GM19328 (cell line): ENCODE measurements around the gene NAPEPLD.
"Not testable (repeated sequence)": the region's sequence is repeated elsewhere in the genome, so short reads cannot be mapped to it uniquely, and the experiment has no call there.

Source experiments
- ATAC-seq: cut with Tn5 transposase; IDR thresholded peaks from one replicate; pipeline ENCODE4 v1.9.1; 2021; ENCODE audit warnings: mild to moderate bottlenecking, moderate library complexity; ENCODE audit not compliant: unreplicated experiment

NAPEPLD gene

DNA sequence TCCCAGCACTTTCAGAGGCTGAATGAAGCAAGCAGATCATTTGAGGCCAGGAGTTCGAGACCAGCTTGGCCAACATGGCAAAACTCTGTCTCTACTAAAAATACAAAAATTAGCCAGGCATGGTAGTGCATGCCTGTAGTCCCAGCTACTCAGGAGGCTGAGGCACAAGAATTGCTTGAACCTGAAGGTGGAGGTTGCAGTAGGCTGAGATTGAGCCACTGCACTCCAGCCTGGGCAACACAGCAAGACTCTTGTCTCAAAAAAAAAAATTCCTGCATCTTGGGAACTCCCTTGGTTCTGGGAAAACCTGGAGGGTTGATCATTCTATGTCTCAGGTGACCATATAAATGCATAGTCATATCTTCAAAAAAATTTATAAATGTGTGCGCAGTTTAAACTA, 4.1 kb downstream of the NAPEPLD start:
- not testable (repeated sequence) for ATAC-seq

DNA sequence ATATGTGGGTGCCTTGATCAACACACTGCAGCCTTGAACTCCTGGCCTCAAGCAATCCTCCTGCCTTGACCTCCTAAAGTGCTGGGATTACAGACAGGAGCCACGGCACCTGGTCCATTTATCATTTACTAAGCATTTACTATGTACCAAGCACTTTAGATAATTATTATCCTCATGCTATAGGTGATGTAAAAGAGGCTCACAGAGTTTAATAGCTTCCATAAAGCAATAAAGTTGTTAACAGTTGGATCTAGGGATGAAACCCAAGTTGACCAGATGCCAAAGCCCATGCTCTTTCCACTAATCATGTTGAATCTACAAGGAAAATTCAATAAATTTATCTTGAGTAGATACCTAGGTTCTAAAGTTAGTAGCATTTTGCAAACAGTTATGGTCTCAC, 5.0 kb downstream of the NAPEPLD start:
- no peak for ATAC-seq

DNA sequence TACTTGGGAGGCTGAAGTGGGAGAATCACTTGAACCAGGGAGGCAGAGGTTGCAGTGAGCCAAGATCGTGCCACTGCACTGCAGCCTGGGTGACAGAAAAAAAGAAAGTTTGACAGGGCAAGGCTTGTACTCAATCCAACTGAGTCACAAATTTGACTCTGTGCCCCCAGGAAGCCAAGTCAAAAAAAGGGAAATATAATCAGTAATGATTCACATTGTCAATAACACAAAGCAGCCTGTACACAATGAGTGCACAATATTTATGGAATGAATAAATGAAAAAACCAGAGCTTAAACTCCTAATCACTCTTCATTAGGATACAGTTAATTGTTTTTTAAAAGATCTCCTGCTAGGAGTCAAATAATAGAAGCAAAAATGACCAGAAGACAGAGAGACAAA, 6.4 kb downstream of the NAPEPLD start:
- no peak for ATAC-seq

DNA sequence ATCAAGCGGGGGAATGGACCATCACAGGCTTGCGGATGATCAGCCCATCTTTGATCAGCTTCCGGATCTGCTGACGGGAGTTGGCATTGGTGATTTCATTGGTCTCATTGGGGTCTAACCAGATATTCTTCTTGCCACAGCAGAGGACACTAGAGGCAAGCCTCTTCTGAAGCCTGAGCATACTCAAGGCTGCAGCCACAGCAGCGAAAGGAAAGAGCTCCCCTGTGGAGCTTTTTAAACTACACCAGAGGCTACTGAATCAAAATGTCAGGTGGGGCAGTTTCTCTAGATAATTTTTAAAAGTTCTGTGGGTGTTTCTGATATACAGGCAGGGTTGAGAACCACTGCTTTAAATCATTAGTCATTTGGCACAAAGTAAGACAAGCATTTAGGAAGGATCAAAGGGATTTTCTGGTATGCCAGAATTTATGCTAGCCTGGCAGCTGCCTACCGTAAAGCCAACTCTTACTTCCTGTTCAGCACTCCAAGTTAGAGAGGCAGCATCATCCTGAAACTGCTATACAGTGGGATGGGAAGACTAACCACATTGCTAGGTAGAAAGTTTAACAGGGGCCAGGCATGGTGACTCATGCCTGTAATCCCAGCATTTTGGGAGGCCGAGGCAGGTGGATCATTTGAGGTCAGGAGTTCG, 7.0 kb downstream of the NAPEPLD start:
- no peak for ATAC-seq

DNA sequence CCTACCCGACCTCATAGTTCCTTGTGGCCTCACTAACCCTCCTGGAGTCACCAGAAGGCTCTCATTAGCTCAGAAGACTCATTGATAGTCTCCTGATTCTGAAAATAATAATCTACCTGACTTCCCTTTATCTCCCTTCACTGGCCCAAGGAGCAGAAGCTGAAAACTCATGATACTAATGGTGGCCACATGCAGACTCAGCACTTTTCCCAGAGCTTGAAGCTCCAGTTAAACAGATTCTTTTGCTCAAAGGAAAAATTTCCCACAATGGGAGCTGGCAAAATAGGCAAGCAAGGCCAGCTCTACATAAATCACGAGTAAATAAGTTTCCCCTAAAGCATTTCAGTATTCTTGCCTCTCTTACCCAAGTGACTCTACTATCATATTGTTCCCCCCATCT, 8.2 kb downstream of the NAPEPLD start:
- no peak for ATAC-seq

DNA sequence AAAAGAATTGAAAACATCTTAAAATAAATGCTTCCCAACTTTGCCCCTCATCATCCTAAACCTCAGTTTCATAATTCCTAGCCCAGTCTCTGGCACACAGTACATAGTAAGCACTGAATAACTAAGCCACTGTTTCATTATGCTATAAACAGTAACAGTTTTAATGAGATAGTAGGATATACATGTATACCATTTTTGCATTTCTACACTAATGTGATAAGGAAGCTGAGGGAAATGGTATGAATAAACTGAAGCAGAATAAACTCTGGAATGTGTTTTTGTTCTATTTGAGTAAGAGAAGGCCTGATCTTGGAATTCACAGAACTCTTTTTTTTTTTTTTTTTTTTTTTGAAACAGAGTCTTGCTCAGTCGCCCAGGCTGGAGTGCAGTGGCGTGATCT, 8.8 kb downstream of the NAPEPLD start:
- no peak for ATAC-seq

DNA sequence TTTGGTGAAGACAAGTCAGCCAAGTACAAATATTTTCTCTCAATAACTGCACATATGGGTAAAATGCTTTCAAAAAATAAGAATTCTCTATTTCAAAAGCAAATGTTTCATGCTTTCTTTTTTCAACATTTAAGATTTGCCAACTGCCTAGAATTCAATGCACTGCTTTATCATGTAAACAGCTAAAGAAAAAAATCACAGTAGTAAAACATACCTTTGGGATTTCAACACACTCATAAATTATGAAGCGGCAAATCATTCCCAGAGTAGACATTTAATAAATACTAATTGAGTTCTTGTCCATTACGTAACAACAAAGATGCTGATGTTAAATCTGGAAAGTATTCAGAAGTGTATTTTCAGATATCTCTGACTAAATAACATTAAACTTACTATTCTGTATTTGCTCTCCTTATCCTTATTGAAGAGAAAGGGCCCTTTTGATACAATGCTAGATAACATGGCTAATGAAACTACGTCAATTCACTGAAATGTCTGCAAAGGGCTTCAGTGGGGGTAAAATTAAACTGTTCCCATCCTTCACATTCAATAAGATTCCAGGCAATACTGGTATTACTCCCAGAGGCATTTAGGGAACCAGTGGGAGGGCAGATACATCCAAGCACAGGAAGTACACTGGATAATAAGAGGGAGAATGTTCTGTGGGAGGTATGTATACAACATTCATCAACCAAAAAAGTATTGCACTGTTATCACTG, 13.9 kb downstream of the NAPEPLD start:
- no peak for ATAC-seq

DNA sequence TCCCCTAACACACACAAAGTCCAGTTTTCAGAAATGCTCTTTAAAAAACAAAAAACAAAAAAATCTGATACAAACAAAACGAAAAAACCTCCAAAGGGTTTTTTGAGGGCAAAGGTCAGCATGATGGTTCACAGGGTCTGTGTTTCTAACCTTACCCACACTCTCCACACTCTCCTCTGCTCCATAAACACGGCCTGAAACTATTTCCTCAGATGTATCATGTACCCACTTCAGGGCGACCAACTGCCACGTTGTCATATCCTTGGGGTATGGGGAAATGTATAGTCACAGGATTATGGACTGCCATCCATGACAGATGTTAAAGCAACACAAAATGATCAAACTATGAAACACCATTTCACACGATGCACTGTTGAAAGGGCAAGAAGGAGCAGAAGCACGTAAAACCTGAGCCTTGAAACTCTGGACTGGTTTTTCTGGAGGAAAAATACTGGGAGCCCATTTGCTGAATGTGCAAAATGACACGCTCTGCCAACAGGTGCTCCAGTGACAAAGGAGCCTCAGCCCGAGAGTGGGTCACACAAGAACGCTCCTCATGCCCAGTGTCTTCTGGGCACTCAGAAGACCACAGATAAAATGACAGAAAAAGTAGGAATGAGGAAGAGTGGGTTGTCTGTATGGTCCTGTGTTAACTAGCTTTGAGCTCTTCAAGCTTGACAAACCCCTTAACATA, 15.8 kb downstream of the NAPEPLD start:
- no peak for ATAC-seq

DNA sequence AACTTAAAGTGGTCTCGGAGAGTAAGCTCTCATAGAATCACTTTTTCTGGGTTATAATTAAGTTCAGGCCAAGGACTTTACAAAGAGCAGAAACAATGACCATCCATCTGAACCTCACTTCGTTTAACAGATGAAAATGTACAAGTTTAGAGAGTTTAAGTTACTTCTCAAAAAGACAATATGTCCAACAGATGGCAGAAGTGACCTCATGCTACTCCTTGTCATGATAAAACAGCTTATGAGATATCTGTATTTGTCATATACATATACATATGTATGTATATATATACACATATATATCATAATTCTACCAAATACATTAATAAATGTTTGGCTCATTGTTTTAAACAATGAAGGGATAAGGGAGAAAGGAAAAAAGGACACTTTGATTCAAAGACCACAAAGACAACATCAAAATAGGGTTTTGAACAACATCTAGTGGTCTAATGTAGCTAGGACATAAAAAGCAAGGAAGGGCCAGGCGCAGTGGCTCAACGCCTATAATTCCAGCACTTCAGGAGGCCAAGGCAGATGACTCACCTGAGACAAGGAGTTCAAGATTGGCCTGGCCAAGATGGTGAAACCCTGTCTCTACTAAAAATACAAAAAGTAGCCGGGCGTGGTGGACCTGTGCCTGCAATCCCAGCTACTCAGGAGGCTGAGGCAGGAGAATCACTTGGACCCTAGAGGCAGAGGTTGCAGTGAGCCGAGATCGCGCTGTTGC, 17.8 kb downstream of the NAPEPLD start:
- no peak for ATAC-seq

DNA sequence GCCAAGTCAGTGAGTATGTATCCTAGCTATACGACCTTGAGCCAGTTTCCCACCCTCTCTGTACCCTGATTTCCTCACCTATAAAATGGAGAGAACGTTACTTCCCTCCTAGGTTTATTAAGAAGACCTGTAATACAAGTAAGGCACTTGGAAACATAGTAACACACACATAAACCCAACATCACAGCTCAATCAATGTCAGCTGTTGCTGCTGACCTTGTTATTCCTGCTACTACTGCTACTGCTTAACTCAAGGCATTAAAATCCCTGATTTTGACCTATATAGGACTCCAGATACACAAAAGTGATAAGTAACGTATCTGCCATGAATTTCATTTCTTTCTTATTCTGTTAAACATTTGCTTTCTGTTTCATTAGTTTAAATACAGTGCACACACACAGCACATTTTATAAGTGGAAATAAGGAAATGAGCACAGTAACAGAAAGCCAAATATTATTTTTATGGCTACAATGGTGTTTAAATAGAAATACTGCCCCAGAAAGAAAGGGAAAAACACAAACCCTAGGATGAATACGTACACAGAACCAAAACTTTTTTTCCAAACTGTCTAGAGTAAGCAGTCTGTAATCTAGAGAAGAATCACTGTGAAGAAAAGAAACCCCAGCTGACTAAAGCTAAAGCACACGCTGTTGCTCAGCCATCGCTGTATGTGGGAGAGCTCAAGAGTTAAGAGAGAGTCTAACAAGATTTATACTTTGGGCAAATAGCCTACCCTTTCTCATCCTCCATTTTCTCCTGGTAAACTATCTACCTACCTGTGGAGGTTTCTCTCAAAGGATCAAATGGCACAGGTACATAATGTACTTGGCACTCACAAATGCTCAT, 19.0 kb downstream of the NAPEPLD start:
- ATAC-seq, result no peak

DNA sequence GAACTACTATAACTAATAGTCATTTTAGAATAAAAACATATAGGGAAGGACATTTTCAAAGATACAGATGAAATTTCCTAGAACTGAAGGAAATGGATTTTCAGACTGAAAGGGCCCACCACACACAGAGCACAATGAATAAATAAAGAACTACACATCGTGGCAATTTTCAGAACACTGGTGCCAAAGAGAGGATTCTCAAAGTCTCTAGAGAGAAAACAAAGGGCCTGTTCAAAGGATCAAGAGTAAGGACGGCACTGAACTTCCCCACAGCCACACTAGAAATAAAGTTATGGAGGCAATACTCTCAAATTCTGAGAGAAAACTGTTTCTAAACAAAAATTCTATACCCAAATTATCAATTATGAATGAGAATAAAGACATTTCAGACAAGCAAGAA, 21.9 kb downstream of the NAPEPLD start:
- ATAC-seq, result no peak

DNA sequence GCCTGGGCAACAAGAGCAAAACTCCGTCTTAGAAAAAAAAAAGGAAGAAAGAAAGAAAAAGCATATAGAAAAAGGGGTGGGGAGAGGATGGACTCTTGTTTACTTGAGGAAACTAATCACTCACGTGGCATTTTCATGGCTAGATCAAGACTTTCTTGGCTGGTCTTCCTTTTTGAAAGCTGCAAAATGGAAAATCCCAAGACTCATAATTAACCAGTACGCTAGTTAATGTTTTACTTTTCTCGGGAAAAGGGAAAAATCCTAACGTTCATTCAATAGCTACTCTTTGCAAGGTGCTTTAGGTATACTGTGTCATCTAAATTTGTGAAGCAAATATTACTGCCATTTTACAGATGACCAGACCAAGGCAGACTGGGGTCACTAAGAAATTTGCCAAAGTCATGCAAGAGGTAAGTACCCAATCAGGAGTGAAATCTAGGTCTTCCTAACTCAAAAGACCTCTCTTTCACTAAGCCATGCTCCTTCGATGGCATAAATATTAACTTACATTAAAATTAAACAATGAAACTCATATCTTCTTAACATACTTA, 24.4 kb downstream of the NAPEPLD start:
- no peak for ATAC-seq

DNA sequence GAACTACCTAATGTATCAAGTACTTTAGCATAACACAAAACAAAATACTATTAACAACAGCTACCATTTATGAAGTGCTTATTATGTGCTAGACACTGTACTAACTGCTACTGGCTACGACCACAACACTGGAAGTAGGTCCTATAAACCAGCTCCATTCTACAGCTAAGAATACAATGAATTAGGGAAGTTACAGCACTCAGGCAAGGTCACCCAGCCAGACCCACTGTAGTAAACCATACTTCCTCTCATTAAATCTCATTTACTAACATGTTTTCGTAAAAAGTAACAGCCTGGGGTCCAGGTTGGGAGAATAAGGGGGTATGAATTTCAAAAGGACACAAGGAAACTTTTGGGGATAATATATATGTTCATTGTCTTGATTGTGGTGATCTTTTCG, 25.4 kb downstream of the NAPEPLD start:
- ATAC-seq, result no peak

DNA sequence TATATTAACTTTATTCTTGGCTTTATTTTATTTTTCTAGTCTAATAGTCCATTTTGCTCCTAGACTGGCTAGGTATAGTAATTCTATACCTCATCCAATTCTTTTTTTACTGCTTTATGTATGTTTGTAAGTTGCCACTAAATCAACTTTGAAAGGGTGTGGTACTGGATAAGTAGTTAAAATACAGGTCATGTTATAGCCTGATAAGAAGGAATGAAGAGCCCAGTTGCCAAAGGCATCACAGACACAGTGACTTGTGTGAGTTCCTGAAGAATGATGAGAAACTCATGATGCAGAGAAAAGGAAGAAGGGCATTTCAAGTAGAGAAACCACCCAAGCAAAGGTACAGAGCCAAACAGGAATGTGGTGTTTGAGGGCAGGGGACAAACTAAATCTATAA, 27.3 kb downstream of the NAPEPLD start:
- no peak for ATAC-seq

DNA sequence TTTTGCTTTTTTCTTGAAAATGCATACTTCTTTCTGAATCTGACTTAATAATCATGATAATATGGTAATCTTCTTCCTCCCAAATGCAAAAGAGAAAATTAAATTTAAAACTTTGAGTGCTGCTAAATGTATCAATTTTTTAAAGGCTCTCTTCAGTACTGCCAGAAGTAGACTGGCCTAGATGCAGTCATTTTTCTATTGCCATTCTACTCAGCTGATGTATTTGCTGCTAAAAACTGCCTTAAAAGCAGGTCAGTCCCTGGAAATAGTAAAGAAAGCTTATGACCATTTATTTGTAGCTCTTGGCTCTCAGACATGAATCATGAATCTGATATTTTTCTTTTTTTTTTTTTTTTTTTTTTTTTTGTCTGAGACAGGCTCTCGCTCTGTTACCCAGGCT, 28.5 kb downstream of the NAPEPLD start:
- no peak for ATAC-seq

DNA sequence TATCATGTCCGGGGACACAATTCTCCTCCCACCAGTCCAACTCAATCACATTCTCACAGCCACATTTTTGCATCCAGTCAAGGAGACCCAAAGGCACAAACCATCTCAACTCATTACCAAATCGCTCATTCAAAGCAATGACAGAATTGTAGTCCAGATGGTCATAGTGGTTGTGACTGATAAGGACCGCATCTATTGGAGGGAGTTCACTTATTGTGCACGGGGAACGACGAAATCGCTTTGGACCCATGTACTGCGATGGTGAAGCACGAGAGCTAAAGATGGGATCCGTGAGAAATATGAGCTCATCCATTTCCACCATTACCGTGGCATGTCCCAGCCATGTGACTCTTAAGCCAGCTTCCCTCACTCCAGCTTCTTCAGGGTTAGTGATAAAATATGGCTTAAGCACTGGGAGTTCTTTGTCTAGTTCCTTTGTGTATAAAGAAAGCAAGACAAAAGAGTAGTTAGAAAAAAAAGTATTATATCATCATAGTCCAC, 29.1 kb downstream of the NAPEPLD start:
- no peak for ATAC-seq

DNA sequence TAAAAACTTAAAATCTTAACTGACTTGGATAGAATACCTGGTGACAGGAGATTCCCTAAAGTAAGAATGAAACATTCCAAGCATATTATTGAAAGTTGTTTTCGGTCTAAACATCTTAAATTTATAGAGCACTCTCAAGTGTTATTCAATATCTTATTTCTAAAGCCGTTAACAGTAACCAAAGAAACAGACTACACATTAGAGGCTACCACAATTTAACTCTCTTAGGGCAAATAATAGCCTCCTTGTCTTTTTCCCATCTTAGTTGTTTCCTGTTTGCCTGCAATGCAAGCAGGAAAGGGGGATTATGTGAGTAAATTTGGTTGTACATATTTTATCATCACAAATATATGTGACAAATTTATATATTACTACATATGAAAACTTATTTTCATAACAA, 31.4 kb downstream of the NAPEPLD start:
- no peak for ATAC-seq

DNA sequence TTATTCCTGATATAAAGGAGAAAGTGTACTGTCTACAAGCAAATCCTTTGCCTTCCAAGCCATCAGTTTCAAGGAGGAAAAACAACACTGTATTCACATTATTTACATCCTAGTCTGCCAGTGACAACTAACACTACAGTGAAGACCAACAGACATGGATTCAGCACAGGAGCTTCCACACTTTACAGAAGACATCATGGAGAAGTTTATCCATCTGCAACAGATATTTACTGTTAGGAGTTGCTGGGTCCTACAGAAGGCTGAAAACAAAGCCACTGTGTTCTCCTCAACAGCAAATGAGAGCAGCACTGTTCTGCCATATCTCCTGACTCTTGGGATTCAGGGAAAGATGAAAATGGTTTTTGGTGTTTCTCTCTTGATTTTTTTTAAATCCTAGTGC, 31.9 kb downstream of the NAPEPLD start:
- no peak for ATAC-seq

DNA sequence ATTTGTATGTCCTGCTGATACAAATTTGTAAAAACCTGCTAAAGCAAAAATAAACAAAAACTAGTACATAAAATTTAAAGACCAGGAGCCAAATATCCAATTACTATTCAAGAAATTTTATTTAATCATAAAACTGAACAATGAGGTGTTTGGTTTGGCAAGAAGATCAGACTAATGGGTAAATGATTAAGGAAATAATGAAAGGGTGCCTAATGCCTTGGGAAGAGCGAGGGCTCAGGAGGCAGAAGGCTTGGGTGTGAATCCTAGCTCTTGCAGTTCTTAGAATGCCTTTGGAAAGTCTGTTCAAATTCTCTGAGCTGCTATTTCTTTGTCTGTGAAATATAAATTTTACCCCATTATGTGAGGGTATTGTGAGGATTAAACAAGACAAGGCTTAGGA, 32.4 kb downstream of the NAPEPLD start:
- no peak for ATAC-seq

DNA sequence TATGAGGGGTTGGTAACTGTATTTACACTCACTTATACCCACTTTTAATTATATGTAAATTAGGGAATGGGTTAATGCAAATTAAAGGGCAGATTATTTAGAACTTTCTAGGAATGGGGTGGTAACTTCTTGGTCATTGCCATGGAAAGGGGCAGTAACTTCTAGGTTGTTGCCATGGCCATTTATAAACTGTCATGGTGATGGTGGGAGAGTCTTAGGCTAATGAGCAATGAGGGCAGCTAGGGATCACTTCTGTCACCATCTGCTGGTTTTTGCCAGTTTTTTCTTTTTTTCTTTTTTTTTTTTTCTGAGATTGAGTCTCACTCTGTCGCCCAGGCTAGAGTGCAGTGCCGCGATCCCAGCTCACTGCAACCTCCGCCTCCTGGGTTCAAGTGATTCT, 33.1 kb downstream of the NAPEPLD start:
- ATAC-seq, result no peak
